ENCODE data around the gene PYGM.

The PYGM gene

GRCh38 chr11:64723907-64724862, 35.6 kb downstream of the PYGM start:
- no peak for DNase-seq
- in situ Hi-C loops (cut with MboI; ENCODE audit: low pct_unique_long_range_greater_than_20kb, low sequenced_read_pairs), result no loop called here

- DNase-seq, result peak; percentile 66
- in situ Hi-C loops (cut with MboI; ENCODE audit: low pct_unique_long_range_greater_than_20kb, low sequenced_read_pairs), result no loop called here
Observed at GRCh38 chr11:64723117-64723906, 36.5 kb downstream of the PYGM start, which contains the start of gene NRXN2. NRXN2 (minus strand) TSS chr11:64723197; CDS start chr11:64713699, 9,498 bp downstream.

- DNase-seq, result no peak
- in situ Hi-C loops (cut with MboI; ENCODE audit: low pct_unique_long_range_greater_than_20kb, low sequenced_read_pairs), result no loop called here
Observed at GRCh38 chr11:64722141-64723065, 37.4 kb downstream of the PYGM start.

- in situ Hi-C loops (cut with MboI; ENCODE audit: low pct_unique_long_range_greater_than_20kb, low sequenced_read_pairs), result no loop called here
- DNase-seq, result no peak
Observed at GRCh38 chr11:64721359-64721699, 38.4 kb downstream of the PYGM start.

DNA sequence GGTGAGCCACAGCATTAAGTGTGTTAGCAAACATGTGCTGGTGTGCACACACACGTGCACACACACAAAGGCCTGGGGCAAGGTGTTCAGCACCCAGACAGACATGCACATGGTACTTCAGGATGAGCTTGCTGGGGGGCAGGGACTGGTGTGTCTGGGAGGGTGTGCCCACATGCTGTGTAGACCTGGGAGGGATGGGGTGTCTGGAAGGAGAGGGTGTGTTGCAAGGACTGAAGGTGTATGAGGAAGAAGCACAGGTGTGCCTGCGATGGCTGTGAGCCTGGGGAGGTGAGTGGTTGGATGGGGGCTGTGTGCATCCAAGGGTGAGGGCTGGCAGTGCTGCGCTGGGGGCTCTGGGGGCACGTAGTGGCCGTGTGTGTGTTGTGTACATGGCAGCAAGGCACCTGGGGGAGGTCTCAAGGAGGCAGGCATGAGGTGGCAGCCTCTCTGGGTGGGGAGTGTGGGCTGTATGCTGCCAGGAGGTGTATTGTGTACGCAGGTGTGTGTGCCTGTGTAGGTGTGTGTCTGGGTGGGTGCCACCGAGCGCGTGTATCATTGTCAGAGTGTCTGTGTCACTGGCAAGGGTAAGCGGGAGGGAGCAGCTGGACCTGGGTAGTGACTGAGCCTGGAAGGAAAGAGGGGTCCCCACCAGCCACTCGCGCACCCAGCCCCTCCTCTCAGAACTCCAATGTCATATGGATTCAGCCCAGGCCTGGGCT, 39.0 kb downstream of the PYGM start:
- DNase-seq, result no peak
- in situ Hi-C loops (cut with MboI; ENCODE audit: low pct_unique_long_range_greater_than_20kb, low sequenced_read_pairs), result no loop called here

DNA sequence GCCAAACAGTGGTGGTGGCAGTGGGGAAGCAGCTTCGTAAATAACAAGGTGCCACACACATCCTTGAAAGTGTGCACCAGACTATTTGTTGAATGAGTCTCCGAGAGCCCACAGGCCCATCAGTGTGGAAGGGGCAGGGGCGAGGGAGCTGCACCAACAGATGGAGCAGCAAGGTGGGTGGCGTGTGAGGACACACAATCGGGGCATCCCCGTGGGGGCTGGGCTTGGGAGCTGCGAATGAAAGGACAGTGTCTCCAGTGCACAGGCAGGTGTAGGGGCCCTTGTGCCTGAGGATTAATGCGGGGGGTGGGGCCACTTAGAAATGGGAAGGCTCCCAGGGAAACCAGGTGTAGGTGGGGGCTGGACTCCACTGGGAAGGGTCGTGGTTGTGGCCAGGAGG, 39.6 kb downstream of the PYGM start:
- in situ Hi-C loops (cut with MboI; ENCODE audit: low pct_unique_long_range_greater_than_20kb, low sequenced_read_pairs), result no loop called here
- no peak for DNase-seq

- in situ Hi-C loops (cut with MboI; ENCODE audit: low pct_unique_long_range_greater_than_20kb, low sequenced_read_pairs), result no loop called here
- no peak for DNase-seq
Observed at GRCh38 chr11:64719406-64719805, 40.4 kb downstream of the PYGM start.

DNA sequence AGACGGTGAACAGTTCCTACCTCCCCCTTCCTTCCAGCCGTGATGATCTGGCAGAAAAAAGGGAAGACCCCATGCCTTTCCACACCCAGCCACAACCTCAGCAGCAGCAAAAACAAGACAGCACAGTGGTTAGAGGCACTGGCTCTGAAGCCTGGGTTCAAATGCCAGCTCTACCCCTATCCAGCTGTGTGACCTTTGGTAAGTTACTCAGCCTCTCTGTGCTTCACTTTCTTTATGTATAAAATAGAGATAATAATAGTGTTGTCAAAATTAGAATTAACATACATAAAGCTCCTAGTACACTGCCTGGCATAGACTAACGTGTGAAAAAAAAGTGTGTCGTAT, 41.0 kb downstream of the PYGM start:
- in situ Hi-C loops (cut with MboI; ENCODE audit: low pct_unique_long_range_greater_than_20kb, low sequenced_read_pairs), result no loop called here
- DNase-seq, result no peak

- no peak for DNase-seq
- in situ Hi-C loops (cut with MboI; ENCODE audit: low pct_unique_long_range_greater_than_20kb, low sequenced_read_pairs), result no loop called here
Observed at GRCh38 chr11:64718084-64718779, 41.5 kb downstream of the PYGM start.

DNA sequence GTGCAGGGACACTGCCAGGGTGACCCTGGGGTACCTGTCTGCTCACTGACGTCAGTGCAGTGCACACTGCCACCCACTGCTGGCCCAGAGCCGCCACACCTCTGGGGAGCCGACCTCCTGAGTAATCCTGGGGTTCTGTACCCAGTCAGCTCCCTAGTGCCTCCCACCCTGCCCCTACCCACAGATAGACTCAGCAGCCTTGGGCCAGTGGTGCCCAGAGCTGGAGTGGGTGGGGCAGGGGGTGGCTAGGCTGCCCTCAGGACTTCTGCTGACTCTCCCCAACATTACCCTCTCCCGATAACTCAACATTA, 42.6 kb downstream of the PYGM start:
- in situ Hi-C loops (cut with MboI; ENCODE audit: low pct_unique_long_range_greater_than_20kb, low sequenced_read_pairs), result no loop called here
- DNase-seq, result no peak

DNA sequence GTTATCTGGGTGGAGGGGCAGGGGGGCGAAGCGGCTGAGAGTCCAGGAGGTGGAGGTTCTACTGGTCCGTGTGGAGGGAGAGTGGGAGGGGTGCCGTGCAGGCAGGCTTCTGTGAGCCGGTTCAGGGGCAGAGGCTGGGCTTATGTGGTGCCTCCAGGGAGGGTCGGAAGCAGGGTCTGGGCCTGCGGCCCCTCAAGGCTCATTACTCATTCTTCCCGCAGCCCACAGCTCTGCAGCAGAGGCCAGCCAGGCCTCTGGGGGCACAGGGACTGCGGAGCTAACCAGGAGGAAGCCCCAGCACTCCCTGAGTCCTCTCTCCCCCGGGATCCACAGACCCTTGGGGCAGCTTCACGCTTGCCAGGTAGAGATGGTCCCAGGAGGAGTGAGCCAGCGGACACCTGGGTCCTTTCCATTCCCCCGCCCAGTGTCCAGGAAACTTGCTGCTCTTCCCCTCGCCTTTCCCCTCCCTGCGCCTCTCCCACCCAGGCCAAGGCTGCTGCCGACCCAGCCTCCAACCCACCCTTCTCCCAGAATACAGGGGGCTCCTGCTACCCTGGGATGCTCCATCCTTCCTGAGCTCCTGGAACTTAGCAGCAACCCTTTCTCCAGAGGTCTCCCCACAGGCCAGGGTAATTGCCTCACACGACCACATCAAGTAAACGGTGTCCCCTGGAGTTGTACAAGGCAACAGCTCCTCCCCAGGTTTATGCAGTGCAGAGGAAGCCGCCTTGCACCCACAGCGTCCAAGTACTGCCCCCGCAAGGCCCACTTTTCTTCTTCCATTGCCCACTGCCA, 43.1 kb downstream of the PYGM start:
- in situ Hi-C loops (cut with MboI; ENCODE audit: low pct_unique_long_range_greater_than_20kb, low sequenced_read_pairs), result no loop called here
- no peak for DNase-seq

DNA sequence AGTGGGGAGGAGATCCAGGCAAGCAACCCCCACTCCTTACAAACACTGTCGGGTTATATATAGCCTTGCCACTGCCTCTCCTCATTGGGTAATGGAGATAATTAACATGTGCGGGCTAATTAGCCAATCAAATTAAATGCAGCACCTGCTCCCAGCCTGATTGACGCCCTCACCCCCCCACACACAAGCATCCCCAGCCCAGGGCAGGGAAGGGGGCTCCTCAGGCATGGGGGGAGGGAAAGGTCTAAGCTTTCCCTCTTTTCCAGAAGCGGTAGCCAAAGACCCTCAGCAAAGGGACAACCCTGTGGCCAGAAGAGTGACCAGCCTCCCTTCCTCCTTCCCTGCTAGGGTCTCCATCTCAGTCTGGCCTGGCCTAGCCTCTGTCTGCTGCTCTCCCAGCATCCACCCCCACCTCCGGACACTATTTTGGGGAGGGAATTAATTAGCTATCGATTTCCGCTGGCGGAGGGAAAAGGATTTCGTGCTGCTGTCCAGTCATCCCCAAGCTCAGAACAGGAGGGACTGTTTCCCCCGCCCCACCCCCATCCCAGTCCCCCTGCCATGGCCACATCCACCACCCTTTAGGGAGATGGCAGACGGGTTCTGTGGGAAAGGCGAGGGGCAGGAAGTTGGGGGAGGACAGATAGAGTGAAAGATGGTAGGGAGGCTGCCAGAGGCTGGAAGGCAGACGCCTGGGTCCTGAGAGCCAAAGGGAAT, 43.9 kb downstream of the PYGM start:
- no peak for DNase-seq
- in situ Hi-C loops (cut with MboI; ENCODE audit: low pct_unique_long_range_greater_than_20kb, low sequenced_read_pairs), result no loop called here

DNA sequence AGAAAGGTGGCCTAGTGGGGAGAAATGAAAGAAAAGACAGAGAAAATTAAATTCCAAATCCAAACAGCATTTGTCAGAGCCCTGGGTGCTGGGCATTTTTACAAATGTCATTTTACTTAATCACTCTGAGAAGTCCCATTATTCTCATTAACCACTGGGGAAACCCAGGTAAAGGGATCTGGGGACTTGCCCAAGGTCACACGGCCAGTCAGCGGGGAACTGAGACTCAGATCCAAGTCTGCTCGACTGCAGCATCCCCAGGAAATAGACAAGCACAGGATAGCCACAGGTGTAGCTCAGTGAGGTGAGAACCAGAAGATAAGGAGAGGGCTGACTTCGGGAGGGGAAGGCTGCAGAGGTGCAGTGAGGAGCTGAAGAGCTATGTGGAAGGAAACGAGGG, 44.7 kb downstream of the PYGM start:
- DNase-seq, result no peak
- in situ Hi-C loops (cut with MboI; ENCODE audit: low pct_unique_long_range_greater_than_20kb, low sequenced_read_pairs), result no loop called here

DNA sequence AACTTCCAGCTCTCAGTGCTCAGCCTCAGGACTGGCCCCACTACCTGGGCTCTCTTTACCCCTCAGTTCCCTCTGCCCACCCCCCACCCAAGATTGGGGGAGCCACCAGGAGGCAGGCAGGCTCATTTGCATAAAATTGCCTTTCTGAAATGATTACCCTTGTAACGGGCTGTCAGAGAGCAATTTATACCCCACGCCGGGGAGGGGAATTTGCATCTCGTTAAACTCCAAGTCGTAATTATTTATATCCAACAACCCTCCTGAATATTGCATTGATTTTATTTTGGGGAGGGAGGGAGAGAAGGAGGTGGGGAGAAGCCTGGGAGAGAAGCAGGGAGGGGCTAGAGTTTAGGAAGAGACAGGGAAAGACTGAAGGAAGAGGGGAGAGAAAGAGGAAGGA, 45.1 kb downstream of the PYGM start:
- no peak for DNase-seq
- in situ Hi-C loops (cut with MboI; ENCODE audit: low pct_unique_long_range_greater_than_20kb, low sequenced_read_pairs), result no loop called here

GRCh38 chr11:64713781-64714363, 45.9 kb downstream of the PYGM start:
- in situ Hi-C loops (cut with MboI; ENCODE audit: low pct_unique_long_range_greater_than_20kb, low sequenced_read_pairs), result no loop called here
- no peak for DNase-seq

DNA sequence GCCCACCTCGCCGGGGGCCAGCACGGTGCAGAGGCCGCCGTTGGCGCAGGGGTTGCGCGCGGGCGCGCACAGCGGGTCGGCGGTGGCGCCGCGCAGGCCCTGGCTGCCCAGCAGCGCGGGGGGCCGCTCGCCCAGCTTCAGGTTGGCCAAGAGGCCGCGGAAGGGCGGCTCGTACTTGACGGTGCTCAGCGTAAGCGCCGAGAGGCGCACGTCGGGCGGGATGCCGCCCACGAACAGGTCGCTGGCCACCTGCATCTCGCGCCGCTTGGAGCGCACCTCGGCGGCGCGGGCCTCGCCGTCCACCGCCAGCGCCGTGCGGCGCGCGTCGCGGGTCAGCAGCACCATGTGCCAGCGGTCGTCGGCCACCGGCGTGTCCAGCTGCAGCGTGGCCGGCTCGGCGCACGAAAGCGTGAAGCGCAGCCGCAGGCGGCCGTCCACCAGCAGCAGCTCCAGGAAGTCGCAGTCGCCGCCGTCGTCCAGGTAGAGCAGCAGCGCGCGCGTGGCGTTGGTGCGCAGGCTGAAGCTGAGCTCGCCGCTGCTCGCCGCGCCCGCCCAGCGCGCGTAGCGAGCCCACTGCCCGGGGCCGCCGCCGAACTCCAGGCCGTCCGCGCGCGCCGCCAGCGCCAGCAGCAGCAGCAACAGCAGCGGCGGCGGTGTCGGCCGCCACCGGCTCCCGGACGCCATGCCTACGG, 46.6 kb downstream of the PYGM start:
- in situ Hi-C loops (cut with MboI; ENCODE audit: low pct_unique_long_range_greater_than_20kb, low sequenced_read_pairs), result no loop called here
- DNase-seq, result no peak

Measured in KBM-7 (cell line).